Adrenal gland (tissue), 5 donors: ENCODE results near the gene KIAA1671.

Experiments used
- CTCF ChIP-seq, 6 experiments: fragments of 450-650 bp in 4 of 6; fragments of 200-600 bp in 2 of 6; sonication (generic) in 1 of 6; IDR thresholded peaks; 1 replicate in 5 of 6; 2 replicates in 1 of 6; pipeline versions ENCODE4 v1.5.1 to v1.8.0; 2016 to 2021; ENCODE audit warnings: antibody characterized with exemption in 6 of 6, mild to moderate bottlenecking in 2 of 6, moderate library complexity in 1 of 6
- POLR2A ChIP-seq, 2 donors: fragments of 450-650 bp; IDR thresholded peaks; one replicate each; pipeline ENCODE4 v1.6.1; 2017; ENCODE audit warnings: antibody characterized with exemption in 2 of 2, mild to moderate bottlenecking in 2 of 2, moderate library complexity in 1 of 2
- donor health status: DM: no; HTN: no; CAD: no.

- TF ChIP-seq CTCF (IDR thresholded peaks at IDR 0.05) (no peak), POLR2A (IDR thresholded peaks at IDR 0.05) (no peak)
Measured at GRCh38 chr22:25006354-25006753, 53.8 kb downstream of the KIAA1671 start.
